Keratinocyte (primary cell): Measurements from ENCODE around the gene HOTAIR.

Experiments
- EZH2 ChIP-seq: IDR thresholded peaks from one replicate; pipeline ENCODE4 v1.6.1; 2012; ENCODE audit warnings: inconsistent platforms, mild to moderate bottlenecking, low read length, moderate library complexity
- TF ChIP-seq, protein P1 (sequence below), 3 experiments: IDR thresholded peaks in 1 of 3; conservative IDR thresholded peaks in 1 of 3; optimal IDR thresholded peaks in 1 of 3; 2 replicates in 2 of 3; 3 replicates in 1 of 3; pipeline versions ENCODE3 to v1.5.1; 2011; ENCODE audit warnings: low read length in 3 of 3, mild to moderate bottlenecking in 3 of 3, moderate library complexity in 2 of 3, control low read depth in 1 of 3, inconsistent platforms in 1 of 3; ENCODE audit not compliant: insufficient read depth in 2 of 3; ENCODE audit errors: extremely low read depth in 1 of 3

DNA sequence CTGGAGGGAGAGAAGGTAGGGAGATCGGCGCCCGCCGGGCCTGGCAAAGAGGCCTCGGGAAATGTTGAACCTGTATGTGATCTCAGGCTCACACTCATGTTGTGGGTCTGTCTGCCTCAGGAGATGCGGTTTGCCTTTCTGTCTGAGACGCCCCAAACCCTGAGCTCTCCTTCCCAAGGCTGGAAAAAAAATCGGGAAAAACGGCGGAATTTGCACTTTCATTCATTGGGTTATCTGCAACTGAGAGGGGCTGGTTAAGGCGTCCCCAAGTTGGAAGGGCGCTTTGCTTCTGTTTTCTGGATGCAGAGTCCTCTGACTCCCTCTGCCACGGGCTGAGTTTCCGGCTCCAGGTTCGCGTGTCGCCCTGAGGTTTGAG lies 20.2 kb upstream of the HOTAIR start:
- TF ChIP-seq, protein P1, sequence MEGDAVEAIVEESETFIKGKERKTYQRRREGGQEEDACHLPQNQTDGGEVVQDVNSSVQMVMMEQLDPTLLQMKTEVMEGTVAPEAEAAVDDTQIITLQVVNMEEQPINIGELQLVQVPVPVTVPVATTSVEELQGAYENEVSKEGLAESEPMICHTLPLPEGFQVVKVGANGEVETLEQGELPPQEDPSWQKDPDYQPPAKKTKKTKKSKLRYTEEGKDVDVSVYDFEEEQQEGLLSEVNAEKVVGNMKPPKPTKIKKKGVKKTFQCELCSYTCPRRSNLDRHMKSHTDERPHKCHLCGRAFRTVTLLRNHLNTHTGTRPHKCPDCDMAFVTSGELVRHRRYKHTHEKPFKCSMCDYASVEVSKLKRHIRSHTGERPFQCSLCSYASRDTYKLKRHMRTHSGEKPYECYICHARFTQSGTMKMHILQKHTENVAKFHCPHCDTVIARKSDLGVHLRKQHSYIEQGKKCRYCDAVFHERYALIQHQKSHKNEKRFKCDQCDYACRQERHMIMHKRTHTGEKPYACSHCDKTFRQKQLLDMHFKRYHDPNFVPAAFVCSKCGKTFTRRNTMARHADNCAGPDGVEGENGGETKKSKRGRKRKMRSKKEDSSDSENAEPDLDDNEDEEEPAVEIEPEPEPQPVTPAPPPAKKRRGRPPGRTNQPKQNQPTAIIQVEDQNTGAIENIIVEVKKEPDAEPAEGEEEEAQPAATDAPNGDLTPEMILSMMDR (optimal IDR thresholded peaks at IDR 0.05 in 1 of 3, IDR thresholded peaks at IDR 0.05 in 1 of 3, conservative IDR thresholded peaks at IDR 0.05 in 1 of 3; ENCODE audit: extremely low read depth in 1 of 3, insufficient read depth in 2 of 3, low read length in 3 of 3): no peak
- no peak for TF ChIP-seq EZH2
